Hematopoietic multipotent progenitor cell (in vitro differentiated cells): ENCODE measurements around the gene MRPS27. TPM values are rescaled to one million over a fixed set of nuclear protein-coding genes. Genes with fewer than 3 reads are reported as not detected.
"Not testable (repeated sequence)": the region's sequence is repeated elsewhere in the genome, so short reads cannot be mapped to it uniquely, and the experiment has no call there.

Experiments
- DNase-seq, 3 donors: peaks; one replicate each; pipeline ENCODE4 v3.0.0-alpha.2; 2011 to 2015; ENCODE audit warnings: low read depth in 2 of 3, low spot score in 2 of 3
- small RNA-seq: library from RNA; depleted of rRNA; stranded (forward); fragments of <200 nt; gene quantifications from one replicate; pipeline ENCODE3, GENCODE V24; 2012
- total RNA-seq: library from RNA; depleted of rRNA; stranded (reverse); fragments of >200 nt; gene quantifications from one replicate; pipeline ENCODE4 v1.2.3, GENCODE V29; 2012

Gene MRPS27
- total RNA-seq, 1 donor = 83.2 TPM

DNA sequence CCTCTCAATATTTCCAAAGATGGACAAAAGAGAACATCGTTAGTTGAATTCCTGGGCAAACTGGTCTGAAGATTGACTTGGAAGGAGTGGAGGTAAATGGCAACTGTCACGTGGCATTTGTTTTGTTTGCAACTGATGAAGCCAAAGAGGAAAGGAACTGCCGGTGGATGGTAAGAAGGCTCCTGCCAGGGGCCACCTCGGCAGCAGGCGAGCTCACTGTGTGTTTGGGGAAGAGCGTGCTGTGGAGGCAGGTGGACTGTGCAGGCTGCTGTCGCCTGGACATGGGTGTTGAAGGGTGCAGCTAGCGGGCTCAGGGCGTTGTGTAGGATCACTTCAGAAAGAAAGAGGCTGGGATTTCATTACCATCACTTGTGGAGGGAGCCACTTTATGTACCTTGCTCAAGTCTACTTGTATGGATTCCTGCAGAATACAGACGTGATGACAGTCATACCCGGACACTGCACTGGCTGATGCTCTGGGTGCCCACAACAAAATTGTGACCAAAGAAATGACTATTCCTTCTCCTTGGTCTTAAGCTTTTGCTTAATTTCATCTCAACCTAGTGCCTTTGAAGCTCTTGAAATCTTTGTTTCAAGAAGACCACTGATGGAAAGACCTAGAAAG is 140.1 kb downstream of the MRPS27 start:
- no peak for DNase-seq

DNA sequence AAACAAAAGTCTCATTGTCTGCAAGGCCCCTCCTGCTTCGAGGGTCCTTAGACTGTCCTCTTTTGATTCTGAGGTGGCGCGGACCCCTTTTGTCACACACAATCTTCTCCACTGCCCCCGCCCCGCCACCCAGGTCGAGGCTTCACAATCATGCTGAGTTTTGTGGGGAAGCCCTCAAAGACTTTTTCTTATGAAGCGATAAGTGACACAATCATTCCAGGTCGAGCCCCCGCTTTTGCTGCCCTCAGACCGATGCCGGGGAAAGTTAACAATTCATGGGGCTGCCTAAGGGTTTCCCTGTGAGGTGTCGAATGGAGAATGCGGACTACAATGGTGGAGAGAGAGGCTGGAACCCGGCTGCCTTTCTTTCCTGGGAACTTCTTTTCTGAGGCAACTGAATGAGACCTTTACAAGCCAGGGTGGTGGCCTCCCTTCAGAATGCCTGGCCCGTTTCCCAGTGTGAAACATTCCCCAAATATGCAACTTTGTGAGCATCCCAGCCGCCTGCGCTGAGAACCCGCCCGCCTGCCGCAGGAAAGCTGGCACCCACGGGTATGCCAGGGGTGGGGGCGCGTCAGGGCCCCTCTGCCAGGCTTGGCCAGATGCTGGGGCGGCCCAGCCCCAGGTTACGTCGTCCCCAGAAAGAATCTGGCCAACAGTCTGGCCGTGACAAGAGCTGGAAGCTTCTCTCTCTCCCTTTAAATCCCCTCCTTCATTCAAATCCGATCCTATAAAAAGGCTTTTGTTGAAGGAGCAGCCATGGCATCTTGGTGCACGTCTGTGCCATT is 140.8 kb downstream of the MRPS27 start:
- DNase-seq = no peak

DNA sequence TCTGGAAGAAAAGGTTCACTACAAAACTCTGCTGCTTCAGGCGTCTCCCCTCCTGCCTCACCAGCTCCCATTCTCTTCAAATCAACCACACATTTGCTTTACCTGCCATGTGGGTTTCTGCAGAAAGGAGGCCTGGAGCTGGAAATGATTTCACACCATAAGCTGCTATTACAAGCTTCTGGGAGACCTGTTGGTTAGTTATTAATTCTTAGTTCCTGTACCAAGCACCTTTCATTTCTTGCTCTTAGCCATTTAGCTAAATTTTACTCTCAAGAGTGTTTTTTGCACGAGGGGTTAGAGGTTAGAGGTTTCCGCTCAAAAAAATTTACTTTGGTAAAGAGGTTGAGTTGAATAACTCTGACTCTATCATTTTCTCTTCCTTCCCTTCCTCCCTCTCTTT is 142.5 kb downstream of the MRPS27 start:
- DNase-seq = no peak

DNA sequence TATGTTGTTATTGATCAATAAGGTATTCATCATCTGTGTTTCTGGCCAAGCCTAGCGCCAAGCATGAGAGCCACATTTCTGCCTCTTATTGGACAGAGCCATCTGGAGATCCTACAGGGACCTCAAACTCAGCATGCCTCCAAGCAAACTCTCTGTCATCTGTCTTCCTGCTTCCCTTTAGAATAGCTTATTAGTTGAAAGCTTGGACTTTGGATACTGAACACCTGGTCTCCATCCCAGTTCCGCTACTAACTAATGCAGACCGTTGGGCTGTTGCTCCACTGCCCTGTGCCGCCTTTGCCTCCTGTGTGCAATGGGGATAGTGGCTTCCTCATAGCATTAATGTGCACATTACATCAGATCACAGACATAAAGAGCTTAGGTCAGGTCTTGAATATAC is 147.3 kb downstream of the MRPS27 start:
- DNase-seq = no peak

DNA sequence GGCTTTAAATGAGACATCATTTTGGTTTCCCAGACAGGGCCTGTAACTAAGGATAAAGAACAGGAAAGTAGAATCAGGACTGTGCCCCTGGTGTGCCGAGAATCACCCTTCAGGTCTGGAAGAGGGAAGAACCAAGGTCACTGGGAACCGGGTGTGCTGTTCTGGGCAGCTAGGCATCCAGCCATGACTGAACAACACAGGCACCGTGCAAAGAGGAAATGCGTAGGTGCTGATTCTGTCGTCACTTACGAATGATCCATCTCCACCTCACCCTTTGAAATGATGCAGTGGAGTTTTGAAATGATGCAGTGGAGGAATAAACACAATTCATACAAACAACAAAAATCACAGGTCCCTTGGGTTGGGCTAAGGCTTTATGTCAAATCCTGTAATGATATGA is 148.4 kb downstream of the MRPS27 start:
- DNase-seq = no peak

DNA sequence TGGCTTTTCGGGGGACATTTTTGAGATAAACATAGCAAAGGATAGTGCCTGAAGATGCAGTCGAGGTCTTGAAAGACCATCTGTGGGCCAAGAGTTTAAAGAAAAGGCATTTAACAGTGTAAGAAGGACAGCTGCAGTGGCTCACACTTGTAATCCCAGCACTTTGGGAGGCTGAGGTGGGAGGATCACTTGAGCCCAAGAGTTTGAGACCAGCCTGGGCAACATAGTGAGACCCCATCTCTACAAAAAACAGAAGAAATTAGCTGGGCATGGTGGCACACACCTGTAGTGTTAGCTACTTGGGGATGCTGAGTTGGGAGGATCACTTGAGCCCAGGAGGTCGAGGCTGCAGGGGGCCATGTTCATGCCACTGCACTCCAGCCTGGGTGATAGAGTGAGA is 148.9 kb downstream of the MRPS27 start:
- not testable (repeated sequence) for DNase-seq

DNA sequence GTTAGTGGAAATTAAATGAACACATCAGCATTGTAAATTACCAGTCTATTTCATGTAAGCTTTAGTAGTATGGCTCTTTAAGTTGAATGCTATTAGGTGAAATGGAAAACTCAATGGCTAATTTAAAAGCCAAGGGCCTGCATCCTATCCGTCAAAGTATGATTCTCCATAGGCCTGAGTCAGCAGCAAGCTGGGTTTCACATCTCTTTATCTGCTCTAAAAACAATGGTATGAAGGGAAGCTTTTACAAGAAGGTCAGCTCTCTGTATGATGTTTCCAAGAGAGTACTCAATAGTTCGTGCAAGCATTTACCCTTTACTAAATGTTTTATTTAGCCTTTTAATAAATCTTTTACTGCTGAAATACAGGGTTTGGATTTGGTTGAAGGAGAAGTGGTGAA is 149.9 kb downstream of the MRPS27 start:
- DNase-seq = no peak

Small RNA genes lying within 50 kb of the gene (small RNA-seq; reads per million reads assigned to genes)
- not detected for gene MIR4803
- gene RN7SL153P = not detected

Other genes with a start within 250 kb of the MRPS27 start
- 0.54 TPM for gene MAP1B, start 212.8 kb downstream of the MRPS27 start, total RNA-seq
- 5.1 TPM for gene PTCD2, start 133 bp upstream of the MRPS27 start, total RNA-seq
- gene ZNF366, start 187.2 kb upstream of the MRPS27 start, total RNA-seq = under 0.01 TPM